Neural cell (in vitro differentiated cells): ENCODE results near the gene SEC31A. TPM values are rescaled to one million over a fixed set of nuclear protein-coding genes. Genes with fewer than 3 reads are reported as not detected.

Source experiments
- H2AFZ ChIP-seq: fragments of 200-600, 300-800 bp; sonication (generic), shearing (Covaris generic); 2 replicates; pipeline ENCODE4 v1.6.0; 2014; ENCODE audit warnings: low read depth, mild to moderate bottlenecking, antibody characterized with exemption, low read length, moderate library complexity
- H3F3A ChIP-seq: fragments of 200-600 bp; shearing (Covaris generic); 2 replicates; pipeline ENCODE4 v1.6.1; 2016; ENCODE audit warnings: mild to moderate bottlenecking, moderate library complexity, mixed read lengths, antibody characterized with exemption, low read length; ENCODE audit not compliant: insufficient read depth, poor library complexity, severe bottlenecking
- H3K27ac ChIP-seq: fragments of 200-600, 300-800 bp; sonication (generic), shearing (Covaris generic); 2 replicates; pipeline ENCODE4 v1.5.1; 2014; ENCODE audit warnings: mild to moderate bottlenecking, low read length, moderate library complexity
- H3K27me3 ChIP-seq: fragments of 300-800, 200-600 bp; sonication (generic), shearing (Covaris generic); 2 replicates; pipeline ENCODE4 v1.6.0; 2014; ENCODE audit warnings: mild to moderate bottlenecking, low read depth, low read length, moderate library complexity; ENCODE audit not compliant: insufficient read depth
- H3K36me3 ChIP-seq: fragments of 300-800, 200-600 bp; sonication (generic), shearing (Covaris generic); 2 replicates; pipeline ENCODE4 v1.5.1; 2014; ENCODE audit warnings: mild to moderate bottlenecking, antibody characterized with exemption, low read length, moderate library complexity; ENCODE audit not compliant: insufficient read depth
- H3K4me2 ChIP-seq: fragments of 300-800, 200-600 bp; sonication (generic), shearing (Covaris generic); 2 replicates; pipeline ENCODE4 v1.6.0; 2014; ENCODE audit warnings: mild to moderate bottlenecking, low read length
- H3K4me3 ChIP-seq: fragments of 300-800, 200-600 bp; sonication (generic), shearing (Covaris generic); 2 replicates; pipeline ENCODE4 v1.5.1; 2014; ENCODE audit warnings: mild to moderate bottlenecking, low read length, moderate library complexity
- H3K79me2 ChIP-seq: fragments of 200-600 bp; shearing (Covaris generic); replicated peaks from 2 replicates; pipeline ENCODE4 v1.6.0; 2014; ENCODE audit warnings: mild to moderate bottlenecking, low read length, moderate library complexity; ENCODE audit not compliant: insufficient read depth
- H3K9ac ChIP-seq: fragments of 300-800, 200-600 bp; sonication (generic), shearing (Covaris generic); 2 replicates; pipeline ENCODE4 v1.6.1; 2016; ENCODE audit warnings: mild to moderate bottlenecking, low read length, mixed read lengths
- H3K9me2 ChIP-seq: fragments of 200-600 bp; shearing (Covaris generic); 2 replicates; pipeline ENCODE4 v1.6.1; 2016; ENCODE audit warnings: mild to moderate bottlenecking, low read length, mixed read lengths; ENCODE audit not compliant: insufficient read depth
- H3K9me3 ChIP-seq: fragments of 200-600, 300-800 bp; sonication (generic), shearing (Covaris generic); 2 replicates; pipeline ENCODE4 v1.6.1; 2016; ENCODE audit warnings: mild to moderate bottlenecking, mixed run types, low read length, moderate library complexity, mixed read lengths
- H4K20me1 ChIP-seq: fragments of 200-600 bp; shearing (Covaris generic); 2 replicates; pipeline ENCODE4 v1.6.1; 2016; ENCODE audit warnings: mild to moderate bottlenecking, mixed run types; ENCODE audit not compliant: insufficient read depth
- EP300 ChIP-seq: fragments of 450-650 bp; conservative IDR thresholded peaks from 2 replicates; pipeline ENCODE4 v1.6.1; 2014; ENCODE audit warnings: antibody characterized with exemption, mild to moderate bottlenecking, moderate library complexity; ENCODE audit not compliant: poor library complexity, severe bottlenecking
- EZH2 ChIP-seq: fragments of 200-600, 300-800 bp; shearing (Covaris generic), sonication (generic); IDR thresholded peaks from 2 replicates; pipeline ENCODE4 v1.6.1; 2014; ENCODE audit warnings: antibody characterized with exemption, low read length, borderline replicate concordance, mild to moderate bottlenecking; ENCODE audit not compliant: insufficient read depth, poor library complexity, severe bottlenecking
- MXI1 ChIP-seq: fragments of 450-650 bp; conservative IDR thresholded peaks from 2 replicates; pipeline ENCODE4 v1.6.1; 2014; ENCODE audit warnings: antibody characterized with exemption, mild to moderate bottlenecking; ENCODE audit not compliant: poor library complexity, severe bottlenecking
- POLR2AphosphoS5 ChIP-seq: IDR thresholded peaks from 2 replicates; pipeline ENCODE4 v1.6.1; 2012
- RAD21 ChIP-seq: fragments of 450-650 bp; conservative IDR thresholded peaks from 2 replicates; pipeline ENCODE4 v1.6.1; 2014; ENCODE audit warnings: antibody characterized with exemption, mild to moderate bottlenecking, moderate library complexity
- SMC3 ChIP-seq: fragments of 450-650 bp; conservative IDR thresholded peaks from 2 replicates; pipeline ENCODE4 v1.6.1; 2014; ENCODE audit warnings: antibody characterized with exemption, mild to moderate bottlenecking, moderate library complexity; ENCODE audit not compliant: poor library complexity
- TAF1 ChIP-seq: IDR thresholded peaks from 2 replicates; pipeline ENCODE4 v1.6.1; 2012; ENCODE audit warnings: low read depth
- polyA plus RNA-seq: library from polyadenylated mRNA; depleted of rRNA; stranded (reverse); fragments of >200 nt; gene quantifications from 2 replicates; pipeline ENCODE4 v1.2.3, GENCODE V29; 2014
- TF ChIP-seq, protein P1 (sequence below): fragments of 450-650 bp; IDR thresholded peaks from 2 replicates; pipeline ENCODE4 v1.5.1; 2014; ENCODE audit warnings: antibody characterized with exemption, mild to moderate bottlenecking, moderate library complexity; ENCODE audit not compliant: poor library complexity, severe bottlenecking
- TF ChIP-seq, protein P2 (sequence below): IDR thresholded peaks from 2 replicates; pipeline ENCODE4 v1.6.1; 2012; ENCODE audit warnings: borderline replicate concordance

SEC31A gene
- polyA plus RNA-seq, 1 donor from 2014 or later, result 139 TPM

DNA sequence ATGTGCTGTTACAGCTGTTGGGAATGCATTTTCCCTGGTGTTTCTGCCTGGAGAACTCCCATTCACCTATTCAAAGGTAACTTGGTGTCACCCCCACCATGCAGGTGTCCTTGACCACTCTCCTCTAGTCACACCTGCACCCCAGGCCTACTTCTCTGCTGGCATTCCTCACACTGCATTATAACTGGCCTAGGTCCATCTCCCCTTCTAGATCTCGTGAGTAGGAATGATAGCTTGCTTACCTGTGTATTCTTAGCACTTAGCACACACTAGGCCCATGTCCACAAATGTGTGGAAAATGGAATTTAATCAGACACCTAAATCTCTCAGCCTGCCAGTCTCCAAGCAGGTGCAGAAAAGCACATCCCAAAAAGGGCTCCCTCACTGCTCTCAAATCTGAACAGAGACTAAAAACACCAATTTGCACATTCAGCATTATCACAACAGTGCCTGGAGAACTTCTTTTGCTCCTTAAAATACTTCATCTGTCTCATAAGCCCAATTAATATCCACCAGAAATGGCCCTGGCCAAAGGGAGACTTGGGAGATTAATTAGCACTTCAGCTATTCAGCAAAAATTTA lies 110.7 kb downstream of the SEC31A start:
- peaks cover 28% of the 10 kb centered on the region for H3K79me2 ChIP-seq
- H3K9me3 ChIP-seq, result no peaks in the 10 kb centered on the region
- no peaks in the 10 kb centered on the region for H3K9me2 ChIP-seq
- no peaks in the 10 kb centered on the region for H3K36me3 ChIP-seq
- TF ChIP-seq RAD21 (no peak), EP300 (no peak), SMC3 (no peak), EZH2 (no peak), TAF1 (no peak), MXI1 (no peak), POLR2AphosphoS5 (no peak)
- TF ChIP-seq, protein P1, sequence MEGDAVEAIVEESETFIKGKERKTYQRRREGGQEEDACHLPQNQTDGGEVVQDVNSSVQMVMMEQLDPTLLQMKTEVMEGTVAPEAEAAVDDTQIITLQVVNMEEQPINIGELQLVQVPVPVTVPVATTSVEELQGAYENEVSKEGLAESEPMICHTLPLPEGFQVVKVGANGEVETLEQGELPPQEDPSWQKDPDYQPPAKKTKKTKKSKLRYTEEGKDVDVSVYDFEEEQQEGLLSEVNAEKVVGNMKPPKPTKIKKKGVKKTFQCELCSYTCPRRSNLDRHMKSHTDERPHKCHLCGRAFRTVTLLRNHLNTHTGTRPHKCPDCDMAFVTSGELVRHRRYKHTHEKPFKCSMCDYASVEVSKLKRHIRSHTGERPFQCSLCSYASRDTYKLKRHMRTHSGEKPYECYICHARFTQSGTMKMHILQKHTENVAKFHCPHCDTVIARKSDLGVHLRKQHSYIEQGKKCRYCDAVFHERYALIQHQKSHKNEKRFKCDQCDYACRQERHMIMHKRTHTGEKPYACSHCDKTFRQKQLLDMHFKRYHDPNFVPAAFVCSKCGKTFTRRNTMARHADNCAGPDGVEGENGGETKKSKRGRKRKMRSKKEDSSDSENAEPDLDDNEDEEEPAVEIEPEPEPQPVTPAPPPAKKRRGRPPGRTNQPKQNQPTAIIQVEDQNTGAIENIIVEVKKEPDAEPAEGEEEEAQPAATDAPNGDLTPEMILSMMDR, result no peak
- TF ChIP-seq, protein P2, sequence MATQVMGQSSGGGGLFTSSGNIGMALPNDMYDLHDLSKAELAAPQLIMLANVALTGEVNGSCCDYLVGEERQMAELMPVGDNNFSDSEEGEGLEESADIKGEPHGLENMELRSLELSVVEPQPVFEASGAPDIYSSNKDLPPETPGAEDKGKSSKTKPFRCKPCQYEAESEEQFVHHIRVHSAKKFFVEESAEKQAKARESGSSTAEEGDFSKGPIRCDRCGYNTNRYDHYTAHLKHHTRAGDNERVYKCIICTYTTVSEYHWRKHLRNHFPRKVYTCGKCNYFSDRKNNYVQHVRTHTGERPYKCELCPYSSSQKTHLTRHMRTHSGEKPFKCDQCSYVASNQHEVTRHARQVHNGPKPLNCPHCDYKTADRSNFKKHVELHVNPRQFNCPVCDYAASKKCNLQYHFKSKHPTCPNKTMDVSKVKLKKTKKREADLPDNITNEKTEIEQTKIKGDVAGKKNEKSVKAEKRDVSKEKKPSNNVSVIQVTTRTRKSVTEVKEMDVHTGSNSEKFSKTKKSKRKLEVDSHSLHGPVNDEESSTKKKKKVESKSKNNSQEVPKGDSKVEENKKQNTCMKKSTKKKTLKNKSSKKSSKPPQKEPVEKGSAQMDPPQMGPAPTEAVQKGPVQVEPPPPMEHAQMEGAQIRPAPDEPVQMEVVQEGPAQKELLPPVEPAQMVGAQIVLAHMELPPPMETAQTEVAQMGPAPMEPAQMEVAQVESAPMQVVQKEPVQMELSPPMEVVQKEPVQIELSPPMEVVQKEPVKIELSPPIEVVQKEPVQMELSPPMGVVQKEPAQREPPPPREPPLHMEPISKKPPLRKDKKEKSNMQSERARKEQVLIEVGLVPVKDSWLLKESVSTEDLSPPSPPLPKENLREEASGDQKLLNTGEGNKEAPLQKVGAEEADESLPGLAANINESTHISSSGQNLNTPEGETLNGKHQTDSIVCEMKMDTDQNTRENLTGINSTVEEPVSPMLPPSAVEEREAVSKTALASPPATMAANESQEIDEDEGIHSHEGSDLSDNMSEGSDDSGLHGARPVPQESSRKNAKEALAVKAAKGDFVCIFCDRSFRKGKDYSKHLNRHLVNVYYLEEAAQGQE, result no peak
- H3K27me3 ChIP-seq, result no peaks in the 10 kb centered on the region
- no peak overlapping the region for H2AFZ ChIP-seq
- H3K27ac ChIP-seq, result no peak overlapping the region
- H3K4me2 ChIP-seq, result no peak overlapping the region
- no peak overlapping the region for H3K4me3 ChIP-seq
- no peaks in the 10 kb centered on the region for H4K20me1 ChIP-seq
- H3K9ac ChIP-seq, result no peak overlapping the region
- H3F3A ChIP-seq, result no peaks in the 10 kb centered on the region

DNA sequence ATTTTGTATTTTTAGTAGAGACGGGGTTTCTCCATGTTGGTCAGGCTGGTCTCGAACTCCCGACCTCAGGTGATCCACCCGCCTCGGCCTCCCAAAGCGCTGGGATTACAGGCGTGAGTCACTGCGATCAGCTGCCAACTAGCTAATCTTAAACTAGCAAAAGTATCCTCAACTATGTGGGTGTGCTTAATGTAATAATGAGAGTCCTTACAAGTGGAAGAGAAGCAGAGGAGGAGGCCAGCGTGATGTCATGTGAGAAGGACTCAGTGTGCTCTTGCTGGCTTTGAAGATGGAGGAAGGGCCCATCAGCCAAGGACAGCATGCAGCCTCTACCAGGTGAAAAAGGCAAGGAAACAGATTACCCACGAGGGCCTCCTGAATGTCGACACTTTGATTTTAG lies 111.9 kb downstream of the SEC31A start:
- Histone ChIP-seq H3K9me3 (no peaks in the 10 kb centered on the region), H2AFZ (no peak overlapping the region), H3K36me3 (no peaks in the 10 kb centered on the region), H3K27me3 (no peaks in the 10 kb centered on the region), H4K20me1 (no peaks in the 10 kb centered on the region), H3F3A (no peaks in the 10 kb centered on the region), H3K9me2 (no peaks in the 10 kb centered on the region), H3K4me2 (no peak overlapping the region), H3K9ac (no peak overlapping the region), H3K79me2 (peaks cover 28% of the 10 kb centered on the region), H3K27ac (no peak overlapping the region), H3K4me3 (no peak overlapping the region)
- TF ChIP-seq EZH2 (no peak), POLR2AphosphoS5 (no peak), EP300 (no peak), MXI1 (no peak), RAD21 (no peak), TAF1 (no peak), SMC3 (no peak)
- TF ChIP-seq, protein P2, result no peak
- TF ChIP-seq, protein P1, result no peak
